ENCODE measurements around the gene SLC9B2. TPM values are rescaled to one million over a fixed set of nuclear protein-coding genes. Genes with fewer than 3 reads are reported as not detected.
A peak's percentile ranks its signal among the peaks of the same experiment; 100 is the strongest.

The SLC9B2 gene
- polyA plus RNA-seq, 1 of the 3 experiments (the other 2 are of a cell fraction): 11.2 TPM

- no peak overlapping the region for H3K27ac ChIP-seq (ENCODE audit: low read depth in 2 of 2, low read length in 1 of 2)
- H3F3A ChIP-seq (replicated peaks; ENCODE audit: insufficient read depth): peaks cover 5% of the 10 kb centered on the region
- no peak overlapping the region for H3K4me3 ChIP-seq (ENCODE audit: low read depth in 2 of 2, low read length in 1 of 2)
- no peak for DNase-seq
- H4K20me1 ChIP-seq (ENCODE audit: insufficient read depth): no peaks in the 10 kb centered on the region
- H3K27me3 ChIP-seq (ENCODE audit: insufficient read depth): no peaks in the 10 kb centered on the region
- no peak overlapping the region for H3K4me2 ChIP-seq
- no peaks in the 10 kb centered on the region for H3K9me3 ChIP-seq
- TF ChIP-seq, protein P1, sequence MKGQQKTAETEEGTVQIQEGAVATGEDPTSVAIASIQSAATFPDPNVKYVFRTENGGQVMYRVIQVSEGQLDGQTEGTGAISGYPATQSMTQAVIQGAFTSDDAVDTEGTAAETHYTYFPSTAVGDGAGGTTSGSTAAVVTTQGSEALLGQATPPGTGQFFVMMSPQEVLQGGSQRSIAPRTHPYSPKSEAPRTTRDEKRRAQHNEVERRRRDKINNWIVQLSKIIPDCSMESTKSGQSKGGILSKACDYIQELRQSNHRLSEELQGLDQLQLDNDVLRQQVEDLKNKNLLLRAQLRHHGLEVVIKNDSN (IDR thresholded peaks at IDR 0.05; ENCODE audit: borderline replicate concordance, low read depth): no peak
- no peak for TF ChIP-seq TAF1 (IDR thresholded peaks at IDR 0.05; ENCODE audit: borderline replicate concordance, low read depth, low read length)
- TF ChIP-seq, protein P2, sequence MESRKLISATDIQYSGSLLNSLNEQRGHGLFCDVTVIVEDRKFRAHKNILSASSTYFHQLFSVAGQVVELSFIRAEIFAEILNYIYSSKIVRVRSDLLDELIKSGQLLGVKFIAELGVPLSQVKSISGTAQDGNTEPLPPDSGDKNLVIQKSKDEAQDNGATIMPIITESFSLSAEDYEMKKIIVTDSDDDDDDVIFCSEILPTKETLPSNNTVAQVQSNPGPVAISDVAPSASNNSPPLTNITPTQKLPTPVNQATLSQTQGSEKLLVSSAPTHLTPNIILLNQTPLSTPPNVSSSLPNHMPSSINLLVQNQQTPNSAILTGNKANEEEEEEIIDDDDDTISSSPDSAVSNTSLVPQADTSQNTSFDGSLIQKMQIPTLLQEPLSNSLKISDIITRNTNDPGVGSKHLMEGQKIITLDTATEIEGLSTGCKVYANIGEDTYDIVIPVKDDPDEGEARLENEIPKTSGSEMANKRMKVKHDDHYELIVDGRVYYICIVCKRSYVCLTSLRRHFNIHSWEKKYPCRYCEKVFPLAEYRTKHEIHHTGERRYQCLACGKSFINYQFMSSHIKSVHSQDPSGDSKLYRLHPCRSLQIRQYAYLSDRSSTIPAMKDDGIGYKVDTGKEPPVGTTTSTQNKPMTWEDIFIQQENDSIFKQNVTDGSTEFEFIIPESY (IDR thresholded peaks at IDR 0.05; ENCODE audit: borderline replicate concordance, low read depth): no peak
- no peak for TF ChIP-seq YY1 (IDR thresholded peaks at IDR 0.05; ENCODE audit: low read depth)
- POLR2A ChIA-PET: no interaction called here
- H3K9ac ChIP-seq: no peak overlapping the region
- CTCF ChIA-PET: interaction anchor here (0.7 to 3.0 kb wide), 5 partner anchors 8 to 669 kb away, joined by 3 to 16 read pairs (median 13); no protein-coding TSS in a partner anchor
- WGBS (ENCODE audit: low lambda C conversion rate): 52% methylated on average over 5 of the region's 5 CpGs
- no peaks in the 10 kb centered on the region for H3K9me2 ChIP-seq
- 0 out of 2 replicates have a peak overlapping the region, but pooled peaks have one; percentile 54 for H2AFZ ChIP-seq (ENCODE audit: low read depth)
- H3K4me1 ChIP-seq (ENCODE audit: control insufficient read depth in 1 of 2, insufficient read depth in 2 of 2, low read depth in 1 of 2, low read length in 1 of 2): peaks cover 7 to 8% of the 10 kb centered on the region in 2 experiments; a peak in 3 of 4 replicates
- H3K79me2 ChIP-seq (ENCODE audit: insufficient read depth): peaks cover 10% of the 10 kb centered on the region; the same call in 1 of the 2 replicates
- H3K36me3 ChIP-seq (replicated peaks in 1 of 2; ENCODE audit: control insufficient read depth in 1 of 2, insufficient read depth in 2 of 2, low read length in 1 of 2): peaks cover 0 to 4% of the 10 kb centered on the region in 2 experiments
These were observed 24.1 kb upstream of the SLC9B2 start for GRCh38 chr4:103100691-103101090.

DNA sequence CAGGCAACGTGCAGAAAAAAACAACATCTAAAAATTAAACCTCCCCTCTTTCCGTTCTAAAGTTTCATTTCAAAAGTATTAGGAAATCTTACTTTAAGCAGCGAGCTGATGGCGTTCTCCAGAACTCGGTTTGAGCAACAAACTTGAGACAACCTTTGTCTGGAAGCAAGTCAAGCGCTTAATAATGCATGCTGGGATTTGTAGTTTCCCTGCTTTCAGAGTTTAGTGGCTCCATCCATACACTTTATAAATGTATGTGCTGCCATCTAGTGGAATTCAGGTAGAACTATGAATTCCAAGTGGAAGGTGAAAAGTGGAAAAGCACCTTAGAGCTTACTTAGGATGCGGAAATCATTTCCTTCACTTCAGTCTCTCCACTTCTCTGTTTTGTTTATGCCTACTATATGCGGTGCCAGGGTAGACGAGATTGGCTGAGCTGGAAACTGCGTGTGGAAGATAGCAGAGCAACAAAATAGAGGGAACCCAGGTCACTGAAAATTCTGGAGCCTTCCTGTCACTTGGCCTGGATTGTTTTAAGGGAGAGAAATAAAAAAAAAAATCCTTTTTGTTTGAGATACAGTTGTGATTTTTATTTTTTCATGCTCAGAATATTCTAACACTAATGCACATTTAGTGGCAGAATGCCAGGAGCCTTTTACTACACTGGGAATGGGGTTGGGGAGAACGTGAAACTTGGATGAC lies 23.3 kb upstream of the SLC9B2 start, which contains the start of gene BDH2:
Gene BDH2 (minus strand): TSS at position 144 of the 702 bp plus-strand sequence. CDS start 3,580 bp downstream, outside the sequence.
- DNase-seq: peak; percentile 64
- Histone ChIP-seq H3K9me2 (no peaks in the 10 kb centered on the region), H3K36me3 (replicated peaks in 1 of 2; ENCODE audit: control insufficient read depth in 1 of 2, insufficient read depth in 2 of 2, low read length in 1 of 2) (no peaks in the 10 kb centered on the region), H2AFZ (ENCODE audit: low read depth) (peak within 1 kb of the TSS; percentile 93), H3F3A (replicated peaks; ENCODE audit: insufficient read depth) (peaks cover 3% of the 10 kb centered on the region), H3K4me1 (ENCODE audit: control insufficient read depth in 1 of 2, insufficient read depth in 2 of 2, low read depth in 1 of 2, low read length in 1 of 2) (peaks cover 7 to 8% of the 10 kb centered on the region in 2 experiments; a peak in 3 of 4 replicates), H4K20me1 (ENCODE audit: insufficient read depth) (no peaks in the 10 kb centered on the region), H3K27me3 (ENCODE audit: insufficient read depth) (no peaks in the 10 kb centered on the region), H3K4me2 (peak within 1 kb of the TSS; percentile 84), H3K9me3 (no peaks in the 10 kb centered on the region), H3K4me3 (ENCODE audit: low read depth in 2 of 2, low read length in 1 of 2) (peak within 1 kb of the TSS; percentile 58 to 62), H3K9ac (peak within 1 kb of the TSS; percentile 64), H3K27ac (ENCODE audit: low read depth in 2 of 2, low read length in 1 of 2) (peak within 1 kb of the TSS; percentile 53 to 79), H3K79me2 (ENCODE audit: insufficient read depth) (peaks cover 10% of the 10 kb centered on the region; the same call in 1 of the 2 replicates)
- TF ChIP-seq SMC3 (IDR thresholded peaks at IDR 0.05; ENCODE audit: low read depth, low read length) (peak; percentile 46), CHD2 (IDR thresholded peaks at IDR 0.05; ENCODE audit: low read length, partially characterized antibody) (peak; percentile 81), GABPA (IDR thresholded peaks at IDR 0.05; ENCODE audit: low read depth) (no peak), YY1 (IDR thresholded peaks at IDR 0.05; ENCODE audit: low read depth) (0 out of 2 replicates have a peak, but pooled peaks have one; percentile 18), CTCF (IDR thresholded peaks at IDR 0.05) (peak; percentile 73), RCOR1 (IDR thresholded peaks at IDR 0.05; ENCODE audit: low read length) (no peak), TAF1 (IDR thresholded peaks at IDR 0.05; ENCODE audit: borderline replicate concordance, low read depth, low read length) (0 out of 2 replicates have a peak, but pooled peaks have one; percentile 31), POLR2AphosphoS5 (IDR thresholded peaks at IDR 0.05; ENCODE audit: low read depth, low read length) (peak; percentile 80), MXI1 (IDR thresholded peaks at IDR 0.05; ENCODE audit: low read depth, low read length) (peak; percentile 69; the same call in 1 of the 2 replicates), NFIC (IDR thresholded peaks at IDR 0.05; ENCODE audit: borderline replicate concordance) (peak; percentile 58; the same call in 1 of the 2 replicates), RAD21 (IDR thresholded peaks at IDR 0.05; ENCODE audit: low read length) (peak; percentile 89)
- TF ChIP-seq, protein P1 (IDR thresholded peaks at IDR 0.05; ENCODE audit: borderline replicate concordance, low read depth): no peak
- ChIA-PET POLR2A (interaction anchor here (0.6 kb wide), 1 partner anchor 598 kb away, joined by 4 read pairs; no protein-coding TSS in a partner anchor), CTCF (interaction anchor here (0.6 to 3.0 kb wide), 28 partner anchors 9 to 672 kb away, joined by 3 to 26 read pairs (median 4); no protein-coding TSS in a partner anchor)
- 13% methylated on average over 11 of the region's 11 CpGs for WGBS (ENCODE audit: low lambda C conversion rate)
